Smooth muscle cell (in vitro differentiated cells): ENCODE measurements around the gene CTNNA1. TPM values are rescaled to one million over a fixed set of nuclear protein-coding genes. Genes with fewer than 3 reads are reported as not detected.
"Not testable (repeated sequence)": the region's sequence is repeated elsewhere in the genome, so short reads cannot be mapped to it uniquely, and the experiment has no call there.

Source experiments
- DNase-seq: peaks from one replicate; lab custom pipeline; 2025; ENCODE audit not compliant: unreplicated experiment; lab: John Stamatoyannopoulos, UW
- H2AFZ ChIP-seq: fragments of 200-600 bp; sonication (generic); 2 replicates; pipeline ENCODE4 v1.6.0; 2016; ENCODE audit warnings: antibody characterized with exemption, low read depth, mild to moderate bottlenecking
- H3F3A ChIP-seq: fragments of 200-600 bp; sonication (generic); 2 replicates; pipeline ENCODE4 v1.6.0; 2017; ENCODE audit warnings: antibody characterized with exemption, low read depth
- H3K27ac ChIP-seq: fragments of 200-600 bp; sonication (generic); 2 replicates; pipeline ENCODE4 v1.5.1; 2016; ENCODE audit warnings: low read depth, mild to moderate bottlenecking
- H3K27me3 ChIP-seq: fragments of 200-600 bp; sonication (generic); 2 replicates; pipeline ENCODE4 v1.6.1; 2016; ENCODE audit warnings: low read depth, mild to moderate bottlenecking
- H3K36me3 ChIP-seq: fragments of 200-600 bp; sonication (generic); 2 replicates; pipeline ENCODE4 v1.5.1; 2016; ENCODE audit warnings: low read depth
- H3K4me1 ChIP-seq: fragments of 200-600 bp; sonication (generic); 2 replicates; pipeline ENCODE4 v1.5.1; 2016; ENCODE audit warnings: low read depth
- H3K4me2 ChIP-seq: fragments of 200-600 bp; sonication (generic); 2 replicates; pipeline ENCODE4 v1.6.0; 2016; ENCODE audit warnings: mild to moderate bottlenecking
- H3K4me3 ChIP-seq: fragments of 200-600 bp; sonication (generic); 2 replicates; pipeline ENCODE4 v1.5.1; 2016; ENCODE audit warnings: mild to moderate bottlenecking
- H3K79me2 ChIP-seq: fragments of 200-600 bp; sonication (generic); 2 replicates; pipeline ENCODE4 v1.6.0; 2016; ENCODE audit warnings: low read depth, mild to moderate bottlenecking
- H3K9ac ChIP-seq: fragments of 200-600 bp; sonication (generic); 2 replicates; pipeline ENCODE4 v1.6.0; 2016; ENCODE audit warnings: low read depth
- H3K9me3 ChIP-seq: fragments of 200-600 bp; sonication (generic); replicated peaks from 2 replicates; pipeline ENCODE4 v1.5.1; 2016; ENCODE audit warnings: low read depth
- H4K20me1 ChIP-seq: fragments of 200-600 bp; sonication (generic); 2 replicates; pipeline ENCODE4 v1.6.0; 2016; ENCODE audit warnings: low read depth
- CTCF ChIP-seq: fragments of 200-600 bp; sonication (generic); IDR thresholded peaks from 2 replicates; pipeline ENCODE4 v1.5.1; 2017; ENCODE audit warnings: borderline replicate concordance, mild to moderate bottlenecking, antibody characterized with exemption; ENCODE audit not compliant: insufficient read depth, poor library complexity, severe bottlenecking
- WGBS: methylation state at CpG from one replicate; pipeline ENCODE4 v1.1.7; 2016; ENCODE audit warnings: low lambda C conversion rate; 5-methylcytosine and 5-hydroxymethylcytosine counted together
- polyA plus RNA-seq: library from polyadenylated mRNA; unstranded; fragments of >200 nt; fragmentation: Nextera tagmentation; extraction: Ambion mirVana; gene quantifications from 2 replicates; pipeline ENCODE4 v1.2.1, GENCODE V29; 2016
- total RNA-seq: library from RNA; depleted of rRNA; stranded (reverse); fragments of >200 nt; gene quantifications from 2 replicates; pipeline ENCODE4 v1.2.3, GENCODE V29; 2014

Gene CTNNA1
- total and polyA plus RNA-seq, 2 experiments from 2014 or later = 149 to 251 TPM

- Histone ChIP-seq H3K9me3 (no peaks in the 10 kb centered on the region), H3K27me3 (no peaks in the 10 kb centered on the region), H3K4me3 (peak overlapping the region; percentile 95), H3K4me2 (peak overlapping the region; percentile 98), H3F3A (no peaks in the 10 kb centered on the region), H3K79me2 (peaks cover 68% of the 10 kb centered on the region), H3K4me1 (peaks cover 7% of the 10 kb centered on the region), H3K36me3 (peaks cover 16% of the 10 kb centered on the region), H2AFZ (no peak overlapping the region), H4K20me1 (peaks cover 61% of the 10 kb centered on the region), H3K27ac (peak overlapping the region; percentile 97), H3K9ac (peak overlapping the region; percentile 97)
- WGBS = 84% methylated on average over 5 of the region's 5 CpGs
- DNase-seq = no peak
- TF ChIP-seq CTCF = no peak
Observed at GRCh38 chr5:138755084-138755748, 2.0 kb downstream of the CTNNA1 start.

- H2AFZ ChIP-seq = no peak overlapping the region
- H3K4me2 ChIP-seq = no peak overlapping the region
- TF ChIP-seq CTCF = no peak
- 97% methylated on average over 6 of the region's 6 CpGs for WGBS
- H3K36me3 ChIP-seq = peaks cover 16% of the 10 kb centered on the region
- no peaks in the 10 kb centered on the region for H3F3A ChIP-seq
- no peaks in the 10 kb centered on the region for H3K9me3 ChIP-seq
- H3K9ac ChIP-seq = no peak overlapping the region
- peaks cover 88% of the 10 kb centered on the region for H3K79me2 ChIP-seq
- H3K4me1 ChIP-seq = peaks cover 7% of the 10 kb centered on the region
- H3K4me3 ChIP-seq = no peak overlapping the region
- H3K27ac ChIP-seq = no peak overlapping the region
- no peak for DNase-seq
- peaks cover 81% of the 10 kb centered on the region for H4K20me1 ChIP-seq
- H3K27me3 ChIP-seq = no peaks in the 10 kb centered on the region
Observed at GRCh38 chr5:138757061-138757776, 4.0 kb downstream of the CTNNA1 start.

- no peaks in the 10 kb centered on the region for H3K27me3 ChIP-seq
- no peak for DNase-seq
- TF ChIP-seq CTCF = no peak
- H3K79me2 ChIP-seq = peaks cover 100% of the 10 kb centered on the region
- 86% methylated on average over 11 of the region's 11 CpGs for WGBS
- peak overlapping the region; percentile 11 for H3K27ac ChIP-seq
- no peaks in the 10 kb centered on the region for H3K4me1 ChIP-seq
- no peak overlapping the region for H3K4me3 ChIP-seq
- no peak overlapping the region for H3K4me2 ChIP-seq
- no peaks in the 10 kb centered on the region for H3F3A ChIP-seq
- peaks cover 100% of the 10 kb centered on the region for H4K20me1 ChIP-seq
- no peak overlapping the region for H2AFZ ChIP-seq
- no peaks in the 10 kb centered on the region for H3K9me3 ChIP-seq
- H3K36me3 ChIP-seq = peaks cover 21% of the 10 kb centered on the region
- no peak overlapping the region for H3K9ac ChIP-seq
Observed at GRCh38 chr5:138760448-138761110, 7.4 kb downstream of the CTNNA1 start.

- Histone ChIP-seq H4K20me1 (peaks cover 100% of the 10 kb centered on the region), H3K79me2 (peaks cover 100% of the 10 kb centered on the region), H3K36me3 (peaks cover 21% of the 10 kb centered on the region), H3K27ac (peak overlapping the region; percentile 11)
- H3K9ac ChIP-seq, H3F3A ChIP-seq, H3K27me3 ChIP-seq, H2AFZ ChIP-seq, DNase-seq, H3K4me3 ChIP-seq, H3K4me2 ChIP-seq, H3K9me3 ChIP-seq, H3K4me1 ChIP-seq: not testable (repeated sequence)
- WGBS = 78% methylated on average over 7 of the region's 7 CpGs
Observed at GRCh38 chr5:138761115-138761514, 7.9 kb downstream of the CTNNA1 start.

- peaks cover 100% of the 10 kb centered on the region for H3K79me2 ChIP-seq
- not testable (repeated sequence) for DNase-seq, H3K9ac ChIP-seq, H3K9me3 ChIP-seq, H3K27me3 ChIP-seq, H2AFZ ChIP-seq, H3K4me1 ChIP-seq, H3K4me3 ChIP-seq, H3F3A ChIP-seq, H3K4me2 ChIP-seq
- WGBS = 87% methylated on average over 6 of the region's 6 CpGs
- H3K27ac ChIP-seq = peak overlapping the region; percentile 8
- H3K36me3 ChIP-seq = peaks cover 21% of the 10 kb centered on the region
- H4K20me1 ChIP-seq = peaks cover 100% of the 10 kb centered on the region
Observed at GRCh38 chr5:138761670-138762069, 8.4 kb downstream of the CTNNA1 start.
